Measurements from ENCODE around the gene EFNA4.

EFNA4 gene

DNA sequence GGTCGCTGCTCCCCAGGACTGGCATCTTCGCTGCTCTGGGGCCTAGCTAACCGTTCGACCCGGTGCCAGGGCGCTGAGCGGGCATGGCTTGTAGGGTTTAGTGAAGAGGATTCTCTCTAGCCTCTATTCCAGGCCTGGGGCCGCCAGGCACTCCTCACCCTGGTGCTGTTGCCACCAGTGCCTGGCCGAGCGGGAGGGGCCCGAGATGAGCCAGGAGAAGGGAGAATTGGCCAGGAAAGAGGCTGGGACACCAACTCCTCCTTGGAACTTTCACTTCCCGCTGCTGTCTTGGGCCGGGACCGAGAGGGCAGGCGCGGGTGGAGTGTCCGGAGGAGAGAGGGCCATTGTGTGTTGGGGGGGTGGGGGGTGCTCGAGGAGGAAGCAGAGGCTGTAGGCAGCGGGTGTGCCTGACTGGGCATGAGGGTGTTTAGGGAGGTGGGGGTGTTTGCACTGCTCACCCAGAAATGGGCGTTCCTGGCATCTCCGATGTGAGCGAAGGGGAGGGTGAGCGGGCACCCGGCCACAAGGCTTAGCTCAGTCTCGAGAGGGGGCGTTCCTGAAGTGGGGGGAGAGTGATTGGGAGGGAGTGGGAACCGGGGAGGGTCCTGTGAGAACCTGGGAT is 11.7 kb upstream of the EFNA4 start:
- peak; percentile 29 for DNase-seq (ENCODE audit: low read depth)

DNA sequence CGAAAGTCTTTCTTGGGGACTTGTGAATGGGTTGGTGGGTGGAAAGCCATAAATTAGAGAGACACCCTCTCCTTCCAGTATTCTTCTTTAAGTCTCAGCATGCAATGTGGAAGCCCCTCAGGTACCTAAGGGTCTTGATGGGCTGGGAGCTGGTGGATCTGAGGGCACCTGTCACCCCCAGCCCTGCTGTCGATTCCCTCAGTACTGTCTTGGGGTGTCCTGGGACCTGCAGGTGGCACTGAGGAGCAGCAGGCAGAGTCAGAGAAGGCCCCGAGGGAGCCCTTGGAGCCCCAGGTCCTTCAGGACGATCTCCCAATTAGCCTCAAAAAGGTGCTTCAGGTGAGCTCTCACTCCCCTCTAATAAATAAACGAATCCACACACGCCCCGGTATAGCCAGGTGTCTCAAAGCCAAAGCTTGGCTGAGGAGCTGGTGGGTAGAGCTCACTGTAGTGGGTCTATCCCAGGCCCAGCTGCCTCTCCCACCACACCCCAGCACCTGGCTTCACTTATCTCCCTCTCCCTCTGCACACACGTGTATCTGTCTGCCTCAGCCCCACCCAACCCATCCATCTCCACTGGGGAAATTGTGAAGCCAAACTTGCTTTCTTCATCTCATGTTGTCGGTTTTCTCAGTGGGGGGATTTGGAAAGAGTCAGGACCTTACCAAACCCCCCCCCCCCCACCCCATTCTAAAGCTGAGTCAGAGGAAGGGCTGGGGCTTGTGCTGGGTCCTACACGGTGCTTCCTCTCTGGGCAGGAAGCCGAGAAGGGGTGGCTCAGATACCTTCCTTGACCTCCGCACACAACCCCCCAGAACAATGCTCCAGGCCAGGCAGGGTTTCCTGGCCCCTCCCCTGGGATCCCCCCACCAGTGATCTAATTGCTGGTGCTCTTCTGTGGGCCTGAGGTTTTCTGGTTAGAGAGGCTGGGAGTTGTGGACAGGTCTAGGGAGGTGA is 10.8 kb upstream of the EFNA4 start:
- no peak for DNase-seq (ENCODE audit: low read depth)

DNA sequence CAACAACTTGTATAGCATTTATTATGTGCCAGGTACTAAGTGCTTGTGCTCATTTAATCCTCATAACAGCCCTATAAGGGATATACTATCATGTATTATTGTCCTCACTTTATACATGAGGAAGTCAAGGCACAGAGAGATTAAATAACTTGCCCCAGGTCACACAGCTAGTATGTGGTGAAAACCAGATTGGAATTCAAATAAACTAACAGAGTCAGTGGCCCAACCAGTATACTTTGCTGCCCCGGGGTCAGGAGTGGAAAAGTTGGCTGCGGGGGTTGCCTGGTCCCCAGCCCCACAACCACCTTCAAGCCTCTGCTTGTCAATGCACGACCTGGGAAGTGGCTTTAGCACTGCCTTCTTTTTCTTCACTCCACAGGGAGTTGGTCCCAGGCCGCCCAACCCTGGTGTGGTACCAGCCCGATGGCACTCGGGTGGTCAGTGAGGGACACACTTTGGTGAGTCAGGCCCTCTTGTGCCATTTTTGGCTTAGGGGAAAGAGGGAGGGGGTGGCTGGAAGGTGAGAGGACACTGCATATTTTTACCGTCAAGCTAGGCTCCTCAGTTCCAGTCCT is 9.9 kb upstream of the EFNA4 start:
- no peak for DNase-seq (ENCODE audit: low read depth)

DNA sequence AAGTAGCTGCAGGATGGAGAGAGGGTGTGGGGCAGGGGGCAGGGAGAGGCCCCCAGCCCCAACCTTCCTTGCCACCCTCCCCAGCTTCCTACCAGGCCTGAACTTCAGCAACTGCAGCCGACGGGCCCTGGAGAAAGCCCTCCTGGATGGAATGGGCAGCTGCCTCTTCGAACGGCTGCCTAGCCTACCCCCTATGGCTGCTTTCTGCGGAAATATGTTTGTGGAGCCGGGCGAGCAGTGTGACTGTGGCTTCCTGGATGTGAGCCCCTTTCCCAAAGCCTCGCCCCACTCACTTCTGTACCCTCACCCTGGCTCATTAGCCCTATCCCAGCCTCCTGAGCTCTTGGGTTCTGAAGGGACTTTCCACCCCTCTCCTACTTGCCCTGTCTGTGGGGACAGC is 6.4 kb upstream of the EFNA4 start:
- no peak for DNase-seq (ENCODE audit: low read depth)

DNA sequence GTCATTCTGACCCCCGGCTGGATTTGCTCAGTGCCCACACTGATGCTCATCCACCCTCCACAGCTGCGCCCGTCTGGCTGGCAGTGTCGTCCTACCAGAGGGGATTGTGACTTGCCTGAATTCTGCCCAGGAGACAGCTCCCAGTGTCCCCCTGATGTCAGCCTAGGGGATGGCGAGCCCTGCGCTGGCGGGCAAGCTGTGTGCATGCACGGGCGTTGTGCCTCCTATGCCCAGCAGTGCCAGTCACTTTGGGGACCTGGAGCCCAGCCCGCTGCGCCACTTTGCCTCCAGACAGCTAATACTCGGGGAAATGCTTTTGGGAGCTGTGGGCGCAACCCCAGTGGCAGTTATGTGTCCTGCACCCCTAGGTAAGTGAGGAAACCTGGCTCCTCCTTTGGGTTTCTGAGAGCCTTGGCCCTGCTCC is 5.7 kb upstream of the EFNA4 start:
- no peak for DNase-seq (ENCODE audit: low read depth)

DNA sequence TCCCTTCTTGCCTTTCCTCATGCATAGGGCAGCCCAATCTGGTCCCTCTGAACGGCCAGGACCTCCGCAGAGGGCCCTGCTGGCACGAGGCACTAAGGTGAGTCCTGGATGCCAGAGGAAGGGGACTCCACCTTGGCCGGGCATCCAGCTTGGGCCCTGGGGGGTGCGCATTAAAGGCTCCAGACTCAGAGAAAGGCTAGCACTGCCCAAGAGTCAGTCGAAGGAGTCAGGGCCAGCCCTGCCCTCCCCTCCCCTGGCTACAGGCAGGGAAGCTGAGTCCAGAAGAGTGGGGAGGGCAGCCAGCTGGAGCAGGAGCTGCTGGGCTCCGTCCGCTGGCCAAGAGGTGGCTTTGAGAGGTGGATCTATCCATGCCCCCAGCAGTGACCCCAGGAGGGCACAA is 2.8 kb upstream of the EFNA4 start:
- DNase-seq (ENCODE audit: low read depth), result no peak

DNA sequence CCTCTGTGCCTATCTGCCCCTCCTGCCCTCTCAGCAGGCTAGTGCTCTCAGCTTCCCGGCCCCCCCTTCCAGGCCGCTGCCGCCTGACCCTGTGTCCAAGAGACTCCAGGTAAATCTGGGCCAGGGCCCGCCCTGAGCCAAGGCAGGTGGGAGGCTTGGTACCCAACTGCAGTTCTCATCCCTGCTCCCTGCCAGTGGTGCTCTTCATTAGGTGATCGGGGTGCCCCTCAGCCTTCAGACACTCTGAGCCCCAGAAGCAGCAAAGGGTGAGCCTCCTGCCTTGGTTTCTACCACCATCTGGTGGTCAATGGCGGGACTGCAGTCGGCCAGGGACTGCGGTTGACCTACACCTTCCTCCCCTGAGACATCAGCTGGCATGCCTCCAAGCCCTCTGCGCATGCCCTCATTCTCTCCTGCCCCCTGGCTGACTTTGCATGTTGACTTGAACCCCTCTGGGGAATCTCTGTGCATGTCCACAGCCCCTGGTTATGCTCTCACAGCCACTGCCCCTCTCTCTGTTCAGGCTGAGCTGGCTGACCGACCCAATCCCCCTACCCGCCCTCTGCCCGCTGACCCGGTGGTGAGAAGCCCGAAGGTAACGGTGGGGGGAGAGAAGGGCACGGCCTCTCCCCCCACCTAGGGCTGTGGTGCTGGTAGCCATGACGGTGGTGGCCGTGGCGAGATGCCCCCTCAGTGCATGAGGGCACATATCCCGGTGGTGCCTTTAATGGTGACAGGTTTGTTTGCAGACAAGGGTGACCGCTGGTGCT is 2.0 kb upstream of the EFNA4 start:
- DNase-seq (ENCODE audit: low read depth), result peak; percentile 84

DNA sequence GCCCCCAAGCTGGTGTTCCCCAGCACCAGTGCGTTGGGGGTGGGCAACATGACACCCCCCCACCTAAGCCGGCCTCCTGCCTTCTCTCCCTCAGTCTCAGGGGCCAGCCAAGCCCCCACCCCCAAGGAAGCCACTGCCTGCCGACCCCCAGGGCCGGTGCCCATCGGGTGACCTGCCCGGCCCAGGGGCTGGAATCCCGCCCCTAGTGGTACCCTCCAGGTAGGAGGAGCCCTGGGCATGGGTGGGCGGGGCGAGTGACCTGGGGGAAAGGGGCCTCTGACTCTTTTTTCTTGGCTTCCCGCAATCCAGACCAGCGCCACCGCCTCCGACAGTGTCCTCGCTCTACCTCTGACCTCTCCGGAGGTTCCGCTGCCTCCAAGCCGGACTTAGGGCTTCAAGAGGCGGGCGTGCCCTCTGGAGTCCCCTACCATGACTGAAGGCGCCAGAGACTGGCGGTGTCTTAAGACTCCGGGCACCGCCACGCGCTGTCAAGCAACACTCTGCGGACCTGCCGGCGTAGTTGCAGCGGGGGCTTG is 1.3 kb upstream of the EFNA4 start:
- DNase-seq (ENCODE audit: low read depth), result no peak

DNA sequence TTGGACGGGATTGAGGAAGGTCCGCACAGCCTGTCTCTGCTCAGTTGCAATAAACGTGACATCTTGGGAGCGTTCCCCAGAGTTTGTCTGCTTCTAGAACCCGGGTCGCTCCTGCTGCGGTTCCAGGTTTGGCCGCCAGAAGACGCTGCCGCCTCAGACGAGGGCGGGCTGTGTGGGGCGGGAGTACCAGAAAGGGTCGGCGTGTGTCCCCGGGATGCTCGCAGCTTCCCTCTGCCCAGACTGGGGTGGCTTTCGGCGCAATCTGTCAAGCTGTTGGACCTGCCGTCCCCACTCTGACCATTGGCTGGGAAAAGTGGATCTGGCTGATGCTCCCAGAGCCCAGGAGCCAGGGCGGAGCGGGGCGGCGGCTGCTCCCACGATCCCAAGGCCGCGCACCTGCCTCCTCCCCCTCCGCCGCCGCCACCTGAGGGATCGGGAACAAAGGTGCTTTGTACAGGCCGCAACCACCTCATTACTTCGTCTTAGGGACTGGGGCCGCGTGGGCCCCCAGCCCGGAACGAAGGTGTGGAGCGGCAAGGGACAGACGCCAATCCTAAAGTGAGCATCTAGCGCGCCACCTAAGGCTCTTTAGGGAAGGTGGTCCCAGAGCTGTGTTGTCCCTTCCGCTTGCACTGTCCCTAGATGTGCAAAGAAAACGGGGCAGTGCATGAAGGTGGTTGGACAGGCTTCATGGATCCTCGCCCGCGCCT is 683 bp upstream of the EFNA4 start:
- peak; percentile 55 for DNase-seq (ENCODE audit: low read depth)

DNA sequence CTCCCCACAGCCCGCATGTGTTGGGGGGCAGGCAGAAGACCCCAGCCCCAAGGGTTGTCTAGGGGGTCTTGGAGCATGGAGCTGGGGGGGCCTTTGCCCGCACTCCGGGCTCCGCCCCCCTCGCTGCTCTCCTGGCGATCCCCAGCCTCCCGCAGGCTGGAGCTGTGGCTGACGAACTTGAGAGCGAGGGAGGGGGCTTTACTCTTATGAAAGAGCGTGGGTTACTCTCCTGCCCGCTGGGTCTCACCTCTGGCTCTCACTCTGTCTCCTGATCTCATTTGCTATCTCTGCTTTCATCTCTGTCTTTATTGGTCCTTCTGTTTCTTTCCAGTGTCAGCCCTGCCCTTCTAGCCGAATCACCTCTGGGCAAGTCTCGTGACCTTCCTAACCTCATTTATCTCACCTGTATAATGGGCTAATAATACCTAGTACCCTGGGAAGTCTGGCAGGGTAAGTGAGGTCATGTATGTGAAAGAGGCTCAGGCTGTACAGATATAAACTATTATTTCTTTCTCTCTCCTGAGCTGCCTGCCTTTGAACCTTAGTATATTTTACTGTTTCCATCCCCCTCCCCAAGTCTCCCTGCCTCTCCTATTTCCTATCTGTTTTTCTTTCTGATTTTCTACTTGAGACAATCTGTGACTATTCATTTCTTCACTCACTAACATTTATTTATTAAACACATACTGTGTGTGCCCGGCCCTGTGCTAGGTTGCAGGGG is 731 bp downstream of the EFNA4 start:
- no peak for DNase-seq (ENCODE audit: low read depth)

DNA sequence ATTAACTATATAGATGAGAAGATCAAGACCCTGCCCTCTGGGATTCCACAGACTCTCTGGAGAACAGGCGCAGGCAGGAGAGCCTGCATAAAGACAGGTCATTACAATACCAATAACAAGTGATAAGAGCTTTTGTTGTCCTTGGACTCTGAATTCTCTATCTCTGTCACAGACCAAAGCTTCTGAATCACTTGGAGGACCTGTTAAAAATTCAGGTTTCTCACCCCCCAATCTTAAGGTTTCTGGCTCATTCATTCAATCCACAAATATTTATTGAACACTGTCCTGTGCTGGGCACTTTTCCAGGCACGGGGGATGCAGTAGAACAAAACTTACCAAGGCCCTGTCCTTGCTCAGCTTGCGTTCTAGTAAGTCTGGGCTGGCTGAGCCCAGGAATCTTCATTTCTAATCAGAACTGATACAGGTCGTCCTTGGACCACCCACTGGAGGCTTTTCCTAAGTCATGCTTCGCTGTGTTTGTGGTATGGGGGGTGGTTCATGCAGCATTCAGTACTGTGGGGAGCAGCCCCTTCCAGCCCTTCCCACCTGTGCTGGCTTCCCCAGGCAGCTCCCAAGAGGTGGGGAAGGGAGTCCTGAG is 1.4 kb downstream of the EFNA4 start:
- DNase-seq (ENCODE audit: low read depth), result no peak

DNA sequence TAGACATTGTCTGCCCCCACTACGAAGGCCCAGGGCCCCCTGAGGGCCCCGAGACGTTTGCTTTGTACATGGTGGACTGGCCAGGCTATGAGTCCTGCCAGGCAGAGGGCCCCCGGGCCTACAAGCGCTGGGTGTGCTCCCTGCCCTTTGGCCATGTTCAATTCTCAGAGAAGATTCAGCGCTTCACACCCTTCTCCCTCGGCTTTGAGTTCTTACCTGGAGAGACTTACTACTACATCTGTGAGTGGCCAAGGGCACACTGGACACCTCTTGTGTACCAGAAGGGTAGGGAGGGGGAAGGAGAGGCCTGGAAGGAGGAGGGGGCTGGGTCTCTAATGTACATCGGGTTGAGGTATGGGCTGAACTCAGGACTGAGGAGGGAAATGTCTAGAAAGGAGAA is 3.2 kb downstream of the EFNA4 start:
- DNase-seq (ENCODE audit: low read depth), result no peak

DNA sequence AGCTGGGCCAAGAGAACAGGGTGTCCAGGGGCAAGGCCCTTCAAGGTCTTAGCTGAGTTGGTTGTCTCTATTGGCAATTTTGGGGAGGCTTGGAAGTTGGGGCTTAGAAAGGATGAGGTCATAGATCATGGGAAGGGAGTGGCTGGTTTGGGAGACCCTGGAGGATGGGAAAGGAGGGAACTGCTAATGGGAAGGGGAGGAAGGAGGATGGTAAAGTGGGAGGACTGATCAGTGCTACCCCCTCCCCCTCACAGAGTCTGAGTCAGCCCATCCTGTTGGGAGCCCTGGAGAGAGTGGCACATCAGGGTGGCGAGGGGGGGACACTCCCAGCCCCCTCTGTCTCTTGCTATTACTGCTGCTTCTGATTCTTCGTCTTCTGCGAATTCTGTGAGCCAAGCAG is 5.1 kb downstream of the EFNA4 start:
- no peak for DNase-seq (ENCODE audit: low read depth)

DNA sequence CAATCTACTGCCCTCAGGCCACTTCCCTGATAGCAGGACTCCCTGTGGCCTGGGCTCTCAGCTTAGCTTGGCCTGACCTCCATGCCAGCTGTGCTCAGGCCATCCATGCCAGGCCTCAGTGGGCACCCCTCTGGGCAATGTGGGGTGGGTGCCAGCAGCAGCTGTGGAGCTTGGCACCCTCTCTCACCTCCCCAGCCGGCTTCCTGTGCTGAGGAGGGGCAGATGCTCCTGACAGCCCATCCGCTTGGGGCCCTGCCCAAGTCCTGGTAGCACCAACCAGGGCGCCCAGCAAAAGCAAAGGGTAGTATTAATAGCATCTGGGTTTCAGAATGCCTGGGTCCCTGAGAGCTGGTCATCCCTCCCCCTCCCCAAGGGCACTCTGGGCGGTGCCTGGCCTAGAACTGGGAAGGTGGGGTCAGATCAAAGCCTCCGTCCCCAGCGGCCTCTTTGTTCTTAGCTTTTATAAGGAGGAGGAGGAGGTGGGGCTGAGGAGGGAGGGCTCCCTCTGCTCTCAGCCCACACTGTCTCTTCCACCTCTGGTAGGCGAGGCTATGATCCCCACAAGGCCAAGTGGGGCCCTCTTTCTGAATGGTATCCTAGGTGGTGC is 6.1 kb downstream of the EFNA4 start:
- DNase-seq (ENCODE audit: low read depth), result no peak

DNA sequence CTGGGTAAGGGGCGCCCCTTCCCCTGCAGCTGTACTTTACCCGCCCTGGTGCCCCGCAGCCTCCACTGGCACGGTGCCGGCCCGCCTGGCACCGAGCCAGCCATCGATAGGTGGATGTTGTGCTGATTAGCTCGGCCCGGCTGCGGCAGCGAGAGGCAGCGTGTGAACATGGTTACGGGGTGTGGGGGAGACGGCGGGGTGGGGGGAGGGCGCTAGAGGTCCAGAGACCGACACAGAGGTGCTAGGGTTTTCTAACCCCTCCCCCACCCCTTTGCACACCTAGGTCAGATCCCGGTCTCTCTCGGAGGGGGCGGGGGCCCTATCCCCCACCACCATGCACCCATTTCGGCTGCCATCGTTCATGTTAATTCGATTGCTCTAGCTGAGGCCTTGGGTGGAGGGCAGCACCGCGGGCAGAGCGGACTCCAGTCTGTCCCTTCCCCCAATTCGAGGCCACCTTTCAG is 6.7 kb downstream of the EFNA4 start:
- no peak for DNase-seq (ENCODE audit: low read depth)

DNA sequence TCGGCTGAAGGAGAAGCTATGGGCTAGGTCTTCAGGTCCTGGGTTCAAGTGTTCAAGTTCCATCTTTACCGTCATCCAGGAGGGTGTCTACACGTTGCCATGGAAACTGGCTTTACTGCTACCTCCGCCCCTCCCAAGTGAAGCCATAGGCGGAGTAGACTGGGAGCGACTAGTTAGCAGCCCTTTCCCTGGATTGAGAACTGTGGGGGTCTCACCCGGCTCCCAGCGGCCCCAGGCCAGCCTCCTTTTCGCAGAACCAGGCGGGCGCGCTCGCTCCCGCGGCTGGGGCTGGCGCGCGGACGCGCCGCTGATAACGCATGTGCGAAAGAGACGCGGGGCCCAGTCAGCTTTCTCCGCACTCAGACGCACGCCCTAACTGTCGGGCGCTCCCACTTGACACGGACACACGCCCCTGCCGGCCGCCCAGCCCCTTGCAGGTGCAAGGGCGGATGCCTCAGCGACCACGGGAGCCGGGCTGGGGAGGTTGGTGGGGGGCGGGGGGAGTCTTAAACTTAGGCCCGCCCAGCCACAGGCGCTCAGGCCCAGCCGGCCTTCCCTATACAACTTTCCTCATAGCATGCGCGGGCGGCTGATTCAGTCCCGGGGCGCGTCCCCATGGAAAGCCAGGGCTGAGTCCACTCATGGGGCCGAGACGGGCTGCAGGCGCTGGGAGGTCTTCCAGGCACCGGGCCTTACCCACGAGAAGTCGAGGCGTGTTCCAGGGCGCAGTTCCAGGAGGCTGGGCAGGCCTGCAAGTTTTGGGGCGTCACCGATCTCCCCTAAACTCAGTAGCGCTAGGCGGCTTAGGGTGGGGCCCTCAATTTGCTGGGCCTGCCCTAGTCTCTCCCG is 7.4 kb downstream of the EFNA4 start:
- DNase-seq (ENCODE audit: low read depth), result peak; percentile 51

DNA sequence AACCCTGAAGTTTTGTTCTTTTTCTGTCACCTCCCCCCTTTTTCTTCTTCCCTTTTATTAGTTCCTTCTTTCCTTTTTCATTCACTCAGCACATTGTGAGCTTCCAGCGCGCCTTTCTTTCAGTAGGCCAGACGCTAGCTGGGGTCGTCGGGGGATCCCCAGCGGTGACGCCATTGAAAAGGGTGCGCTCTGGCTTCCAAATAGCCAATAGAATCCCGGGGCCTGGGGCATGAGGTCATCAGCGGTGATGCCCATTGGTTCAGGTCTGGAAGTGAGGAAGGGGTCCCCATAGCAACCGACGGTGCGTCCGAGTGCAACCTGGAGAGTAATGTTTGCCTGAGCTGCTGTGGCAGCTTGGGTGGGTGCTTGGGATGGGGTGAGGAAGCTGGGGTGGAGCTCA is 8.2 kb downstream of the EFNA4 start:
- DNase-seq (ENCODE audit: low read depth), result no peak

DNA sequence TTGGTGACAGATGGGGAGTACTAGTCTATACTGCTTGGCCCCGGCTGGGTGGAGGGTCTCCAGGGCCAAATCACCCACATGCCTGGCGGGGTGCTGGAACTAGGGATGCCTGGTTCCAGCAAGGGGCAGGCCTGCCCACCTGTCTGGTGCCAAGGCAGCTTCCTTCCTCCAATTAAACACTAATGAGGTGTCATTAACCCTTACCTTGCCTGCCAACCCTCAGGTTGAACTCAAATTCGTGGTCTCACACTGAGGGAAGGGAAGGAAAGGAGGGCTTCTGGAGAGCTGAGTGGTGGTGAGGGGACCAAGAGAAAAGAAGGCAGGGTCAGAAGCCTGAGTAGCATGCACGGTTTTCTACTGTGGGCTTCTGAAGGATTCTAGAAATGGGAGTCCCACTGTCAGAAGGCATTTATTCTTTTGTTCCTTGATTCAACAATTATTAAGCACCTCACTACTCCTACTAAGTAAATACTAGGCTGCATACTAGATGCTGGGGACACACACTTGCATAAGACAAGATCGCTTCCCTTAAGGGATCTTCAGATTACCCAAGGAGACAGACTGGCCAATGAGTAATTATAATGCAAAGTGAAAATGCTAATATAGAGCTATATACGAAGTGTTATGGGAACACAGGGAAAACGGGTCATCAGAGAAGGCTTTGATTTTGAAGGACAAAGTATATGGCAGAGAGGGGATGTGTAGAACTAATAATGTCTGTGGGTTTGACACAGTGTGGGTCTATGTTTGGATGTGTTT is 9.2 kb downstream of the EFNA4 start:
- DNase-seq (ENCODE audit: low read depth), result no peak

Data from stimulated activated CD8-positive, alpha-beta memory T cell treated with anti-CD3 and anti-CD28 coated beads, Interleukin-12 subunit alpha, Interleukin-12 subunit beta, amount 100 ng/mL, for 4 hours (primary cell).